Activated CD4-positive, alpha-beta T cell treated with anti-CD3 and anti-CD28 coated beads, Interleukin-2, Interleukin-4, amounts not matched to agents 100 ng/mL and 50 ng/mL, durations not matched to agents 16 hours and 8 hours (primary cell): ENCODE results near the gene MAPK14.

Source experiments
- DNase-seq: peaks from one replicate; pipeline ENCODE4 v3.0.0-alpha.2; 2020; ENCODE audit warnings: low spot score

The MAPK14 gene

GRCh38 chr6:36038120-36038876 is 10.7 kb downstream of the MAPK14 start:
- DNase-seq, result no peak

DNA sequence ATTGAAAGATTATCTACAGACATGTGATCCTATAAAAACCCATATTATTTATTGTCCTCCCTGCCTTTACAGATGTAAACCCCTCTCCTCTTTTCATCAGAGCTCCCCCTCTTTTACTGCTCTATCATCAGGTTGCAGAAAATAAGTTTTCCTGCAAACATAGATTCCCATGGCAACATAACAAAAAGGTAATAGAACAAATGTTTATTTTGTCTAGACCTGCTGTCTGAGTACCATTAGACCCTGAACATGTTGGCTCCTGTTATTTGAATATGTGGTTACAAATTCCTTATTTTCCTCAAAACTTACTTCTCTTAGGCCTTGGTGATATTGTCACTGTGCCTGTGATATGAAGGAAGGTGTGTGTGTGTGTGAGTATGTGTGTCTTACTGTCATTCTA is 11.5 kb downstream of the MAPK14 start:
- no peak for DNase-seq

DNA sequence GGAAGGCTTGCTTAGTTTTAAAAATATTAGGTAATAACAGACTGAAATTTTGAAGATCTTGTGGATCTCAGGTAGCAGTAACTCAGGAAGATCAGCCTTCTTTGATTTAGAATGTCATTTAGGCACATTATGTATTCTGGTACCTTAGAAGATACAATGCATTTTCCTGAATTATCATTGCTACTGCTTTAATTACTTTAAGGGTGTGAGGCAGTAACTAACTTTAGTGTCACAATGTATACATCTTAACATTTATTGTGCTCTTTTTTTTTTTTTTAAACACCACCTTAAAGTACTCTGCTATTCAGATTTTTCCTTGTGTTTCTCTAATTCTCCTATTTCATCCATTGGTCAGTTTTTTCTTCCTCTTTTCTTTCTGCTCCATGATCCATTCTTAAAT is 13.3 kb downstream of the MAPK14 start:
- DNase-seq, result no peak

GRCh38 chr6:36042618-36043260 is 15.1 kb downstream of the MAPK14 start:
- no peak for DNase-seq

DNA sequence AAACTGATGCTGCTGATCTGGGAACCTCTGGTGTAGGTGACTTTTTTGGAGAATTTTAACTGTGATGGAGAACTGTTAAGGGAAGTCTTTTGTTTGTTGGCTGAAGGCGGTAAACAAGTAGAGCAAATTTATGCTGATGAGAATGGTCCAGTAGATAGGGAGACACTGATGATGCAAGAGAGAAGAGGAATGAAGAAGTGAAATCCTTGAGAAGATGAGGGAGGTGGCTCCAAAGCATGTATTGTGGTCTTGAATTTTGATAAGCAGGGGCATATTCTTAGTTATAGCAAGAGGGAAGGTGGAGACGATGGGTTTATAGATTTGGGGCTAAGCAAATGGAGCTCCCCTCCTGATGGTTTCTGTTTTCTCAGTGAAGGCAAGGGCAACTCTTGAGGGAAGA is 22.0 kb downstream of the MAPK14 start:
- DNase-seq, result no peak

- DNase-seq, result no peak
Observed at GRCh38 chr6:36050305-36050704, 22.7 kb downstream of the MAPK14 start.

DNA sequence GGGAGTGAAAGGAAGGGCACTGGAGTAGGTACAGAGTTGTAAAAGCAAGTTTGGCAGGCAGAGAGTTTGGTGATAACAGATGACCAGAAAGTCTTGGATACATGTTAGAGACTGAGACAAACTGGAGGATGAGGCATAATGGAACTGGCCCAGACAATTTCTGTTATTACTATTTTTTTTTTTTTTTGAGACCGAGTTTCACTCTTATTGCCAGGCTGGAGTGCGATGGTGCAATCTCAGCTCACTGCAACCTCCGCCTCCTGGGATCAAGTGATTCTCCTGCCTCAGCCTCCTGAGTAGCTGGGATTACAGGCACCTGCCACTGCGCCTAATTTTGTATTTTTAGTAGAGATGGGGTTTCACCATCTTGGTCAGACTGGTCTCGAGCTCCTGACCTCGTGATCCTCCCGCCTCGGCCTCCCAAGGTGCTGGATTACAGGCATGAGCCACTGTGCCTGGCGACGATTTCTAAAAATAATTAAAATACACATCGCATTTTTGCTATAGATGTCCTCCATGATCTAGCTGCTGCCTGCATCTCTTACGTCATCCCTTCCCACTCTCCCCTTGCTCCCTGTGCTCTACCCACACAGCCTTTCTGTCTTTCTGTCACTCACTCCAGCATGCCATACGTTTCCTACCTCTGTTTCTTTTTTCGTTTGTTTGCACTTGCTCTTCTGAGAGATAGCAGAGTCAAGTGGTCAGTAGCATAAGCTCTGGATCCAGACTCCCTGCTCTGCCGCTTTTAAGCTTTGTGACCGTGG is 23.5 kb downstream of the MAPK14 start:
- no peak for DNase-seq

DNA sequence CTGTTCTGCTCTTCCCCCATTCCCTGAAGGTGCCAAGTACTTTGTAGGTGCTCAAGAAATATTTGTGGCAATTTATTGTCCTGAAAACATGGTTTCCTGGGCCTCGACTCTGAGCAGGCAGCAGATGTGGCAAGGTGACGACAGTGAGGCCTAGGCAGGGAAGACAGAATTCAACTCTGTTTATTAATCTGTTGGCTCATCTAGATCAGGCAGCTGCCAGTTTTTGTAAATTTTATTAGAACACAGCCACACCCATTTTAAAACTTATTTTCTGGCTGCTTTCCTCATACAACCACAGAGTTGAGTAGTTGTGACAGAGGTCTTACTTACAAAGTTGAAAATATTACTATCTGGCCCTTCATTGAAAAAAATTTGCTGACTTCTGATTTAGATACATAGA is 24.5 kb downstream of the MAPK14 start:
- DNase-seq, result no peak

DNA sequence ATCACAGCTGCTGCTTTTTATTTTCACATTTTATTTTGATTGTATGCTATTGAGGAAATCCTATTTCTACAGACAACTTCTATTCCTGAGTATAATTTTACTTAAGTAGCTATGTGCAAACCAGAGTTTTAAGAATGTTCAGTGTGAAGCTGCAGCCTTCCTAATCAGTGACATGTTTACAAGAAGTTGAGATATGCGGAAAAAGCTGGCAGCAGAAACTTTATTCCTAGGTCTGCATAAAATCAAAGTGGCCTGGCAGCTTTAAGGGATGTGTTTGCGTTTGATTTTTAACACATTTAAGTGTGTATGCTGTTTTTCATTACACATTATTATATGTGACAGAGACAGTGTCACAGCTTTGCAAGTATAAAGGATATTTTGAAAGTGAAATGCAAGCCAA is 26.3 kb downstream of the MAPK14 start:
- DNase-seq, result no peak

- no peak for DNase-seq
Observed at GRCh38 chr6:36054415-36054814, 26.8 kb downstream of the MAPK14 start.

- DNase-seq, result no peak
Observed at GRCh38 chr6:36054956-36055355, 27.3 kb downstream of the MAPK14 start.

GRCh38 chr6:36056178-36056577 is 28.6 kb downstream of the MAPK14 start:
- DNase-seq, result no peak

DNA sequence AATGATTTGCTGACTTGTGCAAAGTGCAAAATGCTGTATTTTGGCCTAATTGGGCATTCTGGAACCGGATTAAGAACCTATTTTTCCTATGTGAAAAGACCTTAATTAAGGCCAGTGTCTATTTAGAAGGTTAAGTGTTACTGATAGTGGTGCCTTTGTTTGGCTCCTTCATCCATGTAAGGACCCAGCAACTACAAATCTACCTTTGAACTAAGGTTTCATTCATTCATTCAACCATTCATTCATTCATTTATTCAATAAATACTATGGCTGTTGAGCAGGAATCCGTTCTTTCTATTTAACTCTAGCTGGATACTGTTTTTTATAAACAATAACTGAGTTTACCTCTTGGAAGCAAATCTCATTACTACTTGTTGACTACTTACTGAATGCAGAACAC is 33.6 kb downstream of the MAPK14 start:
- no peak for DNase-seq

DNA sequence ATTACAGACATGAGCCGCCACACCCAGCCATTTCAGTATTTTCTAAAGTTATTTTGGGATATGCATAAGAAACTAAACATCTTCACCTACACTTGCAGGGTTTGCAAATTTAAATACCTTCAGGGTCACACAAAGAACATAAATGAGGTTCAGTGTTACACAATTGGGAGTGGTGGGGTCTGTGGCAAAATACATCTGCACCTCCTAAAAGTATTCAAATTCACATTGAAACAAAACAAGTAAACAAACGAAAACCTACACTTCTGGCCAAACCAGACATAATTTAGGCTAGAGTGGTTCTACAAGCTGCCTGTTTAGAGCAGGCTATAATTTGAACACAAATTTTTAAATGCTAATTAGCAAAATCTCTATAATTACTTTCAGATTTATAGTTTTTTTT is 34.6 kb downstream of the MAPK14 start:
- DNase-seq, result no peak

DNA sequence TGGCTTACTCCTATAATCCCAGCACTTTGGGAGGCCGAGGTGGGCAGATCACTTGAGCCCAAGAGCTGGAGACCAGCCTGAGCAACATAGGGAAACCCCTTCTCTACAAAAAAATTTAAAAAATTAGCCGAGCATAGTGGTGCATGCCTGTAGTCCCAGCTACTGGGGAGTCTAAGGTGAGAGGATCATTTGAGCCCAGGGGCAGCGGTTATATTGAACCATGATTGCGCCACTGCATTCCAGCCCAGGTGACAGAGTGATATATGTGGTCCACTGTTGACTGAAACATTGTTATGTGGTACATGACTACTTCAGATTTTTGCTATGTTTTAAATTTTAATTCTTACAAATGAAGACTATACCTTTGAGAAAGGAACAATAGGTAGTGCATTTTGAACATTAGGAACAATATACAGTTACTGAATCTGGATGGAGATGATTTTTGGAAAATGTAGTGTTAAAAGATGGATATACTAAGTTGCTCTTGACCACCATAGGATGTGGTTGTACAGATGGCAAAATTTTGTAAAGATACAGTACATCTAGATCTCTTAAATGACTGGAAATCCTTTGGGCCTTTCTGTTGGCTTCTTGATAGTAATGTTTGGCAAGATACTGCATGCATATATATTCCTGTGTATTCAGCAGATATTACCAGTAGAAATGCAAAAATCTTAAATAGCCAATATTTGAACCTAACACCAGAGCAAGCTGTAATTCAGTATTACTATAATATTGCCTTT is 35.9 kb downstream of the MAPK14 start:
- no peak for DNase-seq

DNA sequence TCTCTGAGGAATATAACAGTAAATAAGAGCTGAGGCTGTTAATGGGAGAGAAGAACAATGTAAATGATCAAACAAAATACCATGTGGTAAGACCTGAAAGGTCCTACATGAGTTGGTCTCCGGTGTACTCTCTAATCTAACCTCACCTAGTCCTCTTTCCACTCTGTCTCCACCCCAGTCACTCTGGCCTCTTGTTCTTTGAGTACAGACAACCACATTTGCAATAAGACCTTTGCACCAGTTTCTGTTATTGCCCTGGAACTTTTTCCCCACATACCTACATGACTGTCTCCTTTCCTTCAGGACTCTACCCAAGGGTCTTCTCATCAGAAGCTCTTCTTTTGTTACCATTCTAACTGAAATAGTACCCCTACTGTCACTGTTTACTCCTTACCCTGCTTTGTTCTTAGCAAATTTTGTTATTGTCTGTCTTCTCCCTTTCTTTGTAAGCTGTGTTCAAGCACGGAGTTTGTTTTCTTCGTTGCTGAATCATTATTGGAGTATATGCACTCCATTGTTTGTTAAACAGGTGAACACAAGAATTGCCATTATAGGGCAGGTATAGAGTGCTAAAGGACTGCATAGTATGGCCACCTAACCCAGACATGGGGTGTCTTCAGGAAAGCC is 37.3 kb downstream of the MAPK14 start:
- no peak for DNase-seq

DNA sequence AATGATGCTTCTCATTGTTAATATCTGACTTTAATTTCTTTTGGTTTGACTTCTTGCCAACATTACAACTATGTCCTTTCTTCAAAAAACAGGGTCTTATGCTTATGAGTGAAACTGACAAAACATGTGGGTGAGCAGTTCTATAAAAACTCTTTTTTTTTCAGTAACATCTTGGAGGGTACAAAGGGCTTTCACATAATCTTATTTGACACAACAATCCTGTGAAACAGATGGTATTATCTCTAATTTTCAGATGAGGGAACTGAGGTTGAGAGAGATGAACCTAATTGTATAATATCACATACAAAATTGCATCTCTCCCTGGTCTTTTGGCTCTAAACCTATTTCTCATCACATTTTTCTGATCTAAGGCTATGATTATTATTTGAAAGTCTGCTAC is 38.3 kb downstream of the MAPK14 start:
- DNase-seq, result no peak

GRCh38 chr6:36066817-36067216 is 39.2 kb downstream of the MAPK14 start:
- DNase-seq, result no peak

DNA sequence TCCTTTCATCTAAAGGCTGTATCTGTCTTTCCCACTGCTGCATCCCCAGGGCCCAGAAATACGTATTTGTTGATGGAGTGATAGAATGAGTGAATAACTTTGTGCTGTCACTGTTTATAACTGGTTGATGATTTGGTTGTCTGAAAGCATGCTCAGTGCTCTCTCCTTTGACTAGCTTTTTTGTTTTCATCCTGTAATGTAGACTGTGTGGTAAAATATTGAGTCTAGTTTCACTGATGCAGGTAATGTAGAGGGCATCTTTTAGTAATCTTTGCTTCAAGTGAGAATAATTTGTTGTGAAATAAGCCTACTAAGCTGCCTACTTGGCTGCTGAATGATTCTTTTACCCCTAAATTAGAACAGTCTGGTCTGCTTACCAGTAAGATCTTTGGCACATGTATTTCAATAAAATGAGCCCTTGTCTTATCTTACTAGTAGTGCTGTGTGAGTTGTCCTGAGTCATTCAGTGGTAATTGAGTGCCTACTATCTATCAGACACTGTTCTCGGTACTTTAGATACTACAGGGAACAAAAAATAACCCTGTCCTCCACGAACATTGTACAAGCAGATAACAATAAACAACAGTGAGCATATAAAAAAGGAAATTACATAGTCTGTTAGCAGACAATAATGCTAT is 39.9 kb downstream of the MAPK14 start:
- DNase-seq, result no peak

- no peak for DNase-seq
Observed at GRCh38 chr6:36068012-36068392, 40.4 kb downstream of the MAPK14 start.

DNA sequence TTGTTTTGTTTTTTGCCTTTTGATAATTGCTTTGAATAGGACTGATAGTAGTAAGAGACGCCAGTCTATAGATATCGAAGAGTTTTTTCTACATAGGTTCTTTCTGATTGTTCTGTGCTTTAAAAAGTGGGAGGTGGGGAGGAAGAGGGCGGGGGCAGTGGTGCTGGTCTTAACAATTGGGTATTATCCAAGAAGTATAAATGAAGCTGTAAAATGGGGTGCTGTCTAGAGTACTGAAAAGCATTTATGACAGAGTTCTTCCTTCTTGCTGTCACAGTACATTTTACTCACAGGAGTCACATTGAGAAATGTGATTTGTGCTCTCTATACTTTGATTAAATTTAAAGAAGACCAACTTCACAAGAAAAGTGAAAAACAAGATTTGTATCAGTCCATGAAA is 41.0 kb downstream of the MAPK14 start:
- DNase-seq, result no peak

GRCh38 chr6:36069573-36069972 is 42.0 kb downstream of the MAPK14 start:
- no peak for DNase-seq
